SKM-1 (cell line): ENCODE data around the gene SMARCC2.
A peak's percentile ranks its signal among the peaks of the same experiment; 100 is the strongest.

Source experiments
- DNase-seq: peaks from one replicate; lab custom pipeline; 2025; ENCODE audit not compliant: unreplicated experiment; lab: John Stamatoyannopoulos, UW

SMARCC2 gene

GRCh38 chr12:56152756-56153677 is 36.3 kb downstream of the SMARCC2 start:
- no peak for DNase-seq

- peak; percentile 35 for DNase-seq
Observed at GRCh38 chr12:56152132-56152755, 37.0 kb downstream of the SMARCC2 start, which contains the start of gene MYL6B. Gene MYL6B, plus strand, starts transcription at chr12:56152587. Its CDS starts 1,332 bp downstream, at chr12:56153919.

- DNase-seq = no peak
Observed at GRCh38 chr12:56151672-56152131, 37.6 kb downstream of the SMARCC2 start.

- DNase-seq = no peak
Observed at GRCh38 chr12:56150563-56150962, 38.7 kb downstream of the SMARCC2 start.

GRCh38 chr12:56146492-56147460 is 42.5 kb downstream of the SMARCC2 start:
- DNase-seq = no peak

GRCh38 chr12:56145217-56145616 is 44.1 kb downstream of the SMARCC2 start:
- no peak for DNase-seq

GRCh38 chr12:56143870-56144269 is 45.4 kb downstream of the SMARCC2 start:
- DNase-seq = no peak

- no peak for DNase-seq
Observed at GRCh38 chr12:56143217-56143616, 46.1 kb downstream of the SMARCC2 start.

GRCh38 chr12:56141946-56142784 is 47.1 kb downstream of the SMARCC2 start:
- no peak for DNase-seq

GRCh38 chr12:56137853-56138571 is 51.3 kb downstream of the SMARCC2 start:
- no peak for DNase-seq

- DNase-seq = no peak
Observed at GRCh38 chr12:56134897-56135296, 54.4 kb downstream of the SMARCC2 start.

- no peak for DNase-seq
Observed at GRCh38 chr12:56130876-56131275, 58.4 kb downstream of the SMARCC2 start.

GRCh38 chr12:56129942-56130495 is 59.3 kb downstream of the SMARCC2 start:
- no peak for DNase-seq

GRCh38 chr12:56129206-56129941 is 59.9 kb downstream of the SMARCC2 start:
- no peak for DNase-seq

GRCh38 chr12:56128670-56129205 is 60.5 kb downstream of the SMARCC2 start:
- no peak for DNase-seq

- peak; percentile 90 for DNase-seq
Observed at GRCh38 chr12:56127888-56128669, 61.2 kb downstream of the SMARCC2 start, which contains the start of gene ESYT1. Gene ESYT1, plus strand, starts transcription at chr12:56128267. Its CDS starts 53 bp downstream, at chr12:56128320.

- DNase-seq = no peak
Observed at GRCh38 chr12:56127485-56127887, 61.8 kb downstream of the SMARCC2 start.
